SK-N-SH treated with all-trans-retinoic acid at 6 μM for 48 hours (cell line): ENCODE results near the gene ZNF511.

Experiments
- ATAC-seq: fragments of 200-7000 bp; cut with Tn5 transposase; 3 replicates; pipeline ENCODE4 v1.9.1; 2020; ENCODE audit warnings: mild to moderate bottlenecking, moderate library complexity
- ARNTL ChIP-seq: fragments of 450-650 bp; formaldehyde crosslinking; IDR thresholded peaks from 2 replicates; pipeline ENCODE4 v1.5.0; 2020; ENCODE audit warnings: low read depth, mild to moderate bottlenecking, moderate library complexity, borderline replicate concordance
- CREB5 ChIP-seq: fragments of 250-450 bp; sonication (Bioruptor Pico); IDR thresholded peaks from 2 replicates; pipeline ENCODE4 v1.5.1; 2020; ENCODE audit warnings: low read depth, mild to moderate bottlenecking, moderate library complexity
- CSDC2 ChIP-seq: fragments of 250-450 bp; sonication (Bioruptor Pico); IDR thresholded peaks from 2 replicates; pipeline ENCODE4 v1.5.0; 2020; ENCODE audit warnings: mild to moderate bottlenecking, moderate library complexity
- CSRNP3 ChIP-seq: fragments of 250-450 bp; sonication (Bioruptor Pico); IDR thresholded peaks from 2 replicates; pipeline ENCODE4 v1.5.1; 2021; ENCODE audit warnings: mild to moderate bottlenecking, moderate library complexity
- ESRRG ChIP-seq: fragments of 250-450 bp; sonication (Bioruptor Pico); IDR thresholded peaks from 2 replicates; pipeline ENCODE4 v1.6.1; 2021; ENCODE audit warnings: mild to moderate bottlenecking
- GLIS3 ChIP-seq: fragments of 250-450 bp; sonication (Bioruptor Pico); IDR thresholded peaks from 2 replicates; pipeline ENCODE4 v1.5.0; 2020; ENCODE audit warnings: mild to moderate bottlenecking, moderate library complexity
- ISL1 ChIP-seq: fragments of 250-450 bp; sonication (Bioruptor Pico); IDR thresholded peaks from 2 replicates; pipeline ENCODE4 v2.1.2; 2022; ENCODE audit warnings: mild to moderate bottlenecking, moderate library complexity
- PATZ1 ChIP-seq: fragments of 250-450 bp; sonication (Bioruptor Pico); IDR thresholded peaks from 2 replicates; pipeline ENCODE4 v1.8.0; 2020; ENCODE audit warnings: mild to moderate bottlenecking, moderate library complexity, borderline replicate concordance
- POU6F1 ChIP-seq: fragments of 250-450 bp; sonication (Bioruptor Pico); IDR thresholded peaks from 2 replicates; pipeline ENCODE4 v1.8.0; 2021; ENCODE audit warnings: low read depth, mild to moderate bottlenecking, moderate library complexity, borderline replicate concordance
- RARB ChIP-seq: fragments of 250-450 bp; sonication (Bioruptor Pico); IDR thresholded peaks from 2 replicates; pipeline ENCODE4 v1.8.0; 2021; ENCODE audit warnings: mild to moderate bottlenecking, moderate library complexity
- TCF4 ChIP-seq: fragments of 250-450 bp; sonication (Bioruptor Pico); IDR thresholded peaks from 2 replicates; pipeline ENCODE4 v1.8.0; 2021; ENCODE audit warnings: mild to moderate bottlenecking, moderate library complexity, borderline replicate concordance
- TOX ChIP-seq: fragments of 250-450 bp; sonication (Bioruptor Pico); IDR thresholded peaks from 2 replicates; pipeline ENCODE4 v1.8.0; 2021; ENCODE audit warnings: mild to moderate bottlenecking, moderate library complexity, borderline replicate concordance
- TSHZ2 ChIP-seq: fragments of 250-450 bp; sonication (Bioruptor Pico); IDR thresholded peaks from 2 replicates; pipeline ENCODE4 v1.5.0; 2020; ENCODE audit warnings: mild to moderate bottlenecking, moderate library complexity
- ZC3H10 ChIP-seq: fragments of 250-450 bp; sonication (Bioruptor Pico); IDR thresholded peaks from 2 replicates; pipeline ENCODE4 v1.5.1; 2021; ENCODE audit warnings: mild to moderate bottlenecking, moderate library complexity
- ZFP3 ChIP-seq: fragments of 250-450 bp; sonication (Bioruptor Pico); IDR thresholded peaks from 2 replicates; pipeline ENCODE4 v1.5.0; 2020; ENCODE audit warnings: mild to moderate bottlenecking, moderate library complexity
- ZNF565 ChIP-seq: fragments of 450-650 bp; formaldehyde crosslinking; conservative IDR thresholded peaks from 2 replicates; pipeline ENCODE4 v1.5.0; 2020; ENCODE audit warnings: low read depth, mild to moderate bottlenecking, moderate library complexity
- ZNF70 ChIP-seq: fragments of 450-650 bp; formaldehyde crosslinking; IDR thresholded peaks from 2 replicates; pipeline ENCODE4 v1.5.0; 2020; ENCODE audit warnings: mild to moderate bottlenecking, moderate library complexity

ZNF511 gene

GRCh38 chr10:133355991-133356390 is 47.3 kb downstream of the ZNF511 start:
- no peak for TF ChIP-seq TCF4 (CRISPR knock-in tag)
- no peak for TF ChIP-seq CSDC2 (CRISPR knock-in tag)
- no peak for TF ChIP-seq GLIS3 (CRISPR knock-in tag)
- no peak for TF ChIP-seq ZNF565 (CRISPR knock-in tag)
- no peak for TF ChIP-seq CREB5 (CRISPR knock-in tag)
- TF ChIP-seq ESRRG (CRISPR knock-in tag) = no peak
- no peak for TF ChIP-seq ZC3H10 (CRISPR knock-in tag)
- no peak for TF ChIP-seq CSRNP3 (CRISPR knock-in tag)
- TF ChIP-seq ISL1 (CRISPR knock-in tag) = no peak
- ATAC-seq = no peak

- no peak for TF ChIP-seq TSHZ2 (CRISPR knock-in tag)
- no peak for TF ChIP-seq CSRNP3 (CRISPR knock-in tag)
- TF ChIP-seq CREB5 (CRISPR knock-in tag) = no peak
- TF ChIP-seq ZC3H10 (CRISPR knock-in tag) = no peak
- no peak for TF ChIP-seq RARB (CRISPR knock-in tag)
- no peak for TF ChIP-seq PATZ1 (CRISPR knock-in tag)
- no peak for TF ChIP-seq ZNF70
- no peak for TF ChIP-seq CSDC2 (CRISPR knock-in tag)
- no peak for TF ChIP-seq ARNTL (CRISPR knock-in tag)
- TF ChIP-seq ZFP3 (CRISPR knock-in tag) = no peak
- no peak for TF ChIP-seq POU6F1 (CRISPR knock-in tag)
- no peak for TF ChIP-seq ESRRG (CRISPR knock-in tag)
- no peak for TF ChIP-seq TOX
- TF ChIP-seq TCF4 (CRISPR knock-in tag) = no peak
- peak; percentile 11 for ATAC-seq
Measured at GRCh38 chr10:133356549-133357284, 48.0 kb downstream of the ZNF511 start.
